OCI-LY1 (cell line): ENCODE data around the gene SEMA3C.

ENCODE experiments used
- H2AFZ ChIP-seq: fragments of 200-600 bp; sonication (generic), shearing (Covaris generic); 2 replicates; pipeline ENCODE4 v1.6.0; 2014; ENCODE audit warnings: antibody characterized with exemption, mild to moderate bottlenecking, low read length
- H3F3A ChIP-seq: fragments of 200-600 bp; sonication (generic), shearing (Covaris generic); 2 replicates; pipeline ENCODE4 v1.6.0; 2014; ENCODE audit warnings: mild to moderate bottlenecking, antibody characterized with exemption, low read length, moderate library complexity; ENCODE audit not compliant: insufficient read depth
- H3K27ac ChIP-seq: fragments of 200-600 bp; sonication (generic); 2 replicates; pipeline ENCODE4 v1.5.1; 2014; ENCODE audit warnings: low read length, mixed run types, mild to moderate bottlenecking, low read depth; ENCODE audit not compliant: poor library complexity, severe bottlenecking
- H3K27me3 ChIP-seq: fragments of 200-600 bp; sonication (generic); 2 replicates; pipeline ENCODE4 v1.6.0; 2014; ENCODE audit warnings: antibody characterized with exemption, mild to moderate bottlenecking, low read length, moderate library complexity; ENCODE audit not compliant: insufficient read depth
- H3K36me3 ChIP-seq: fragments of 200-600 bp; sonication (generic); 2 replicates; pipeline ENCODE4 v1.6.1; 2014; ENCODE audit warnings: mild to moderate bottlenecking, antibody characterized with exemption, low read length, moderate library complexity, mixed read lengths; ENCODE audit not compliant: insufficient read depth
- H3K4me1 ChIP-seq: fragments of 200-600 bp; sonication (generic); 2 replicates; pipeline ENCODE4 v1.5.1; 2014; ENCODE audit warnings: mild to moderate bottlenecking, low read length, moderate library complexity; ENCODE audit not compliant: insufficient read depth, severe bottlenecking
- H3K4me2 ChIP-seq: fragments of 200-600 bp; sonication (generic), shearing (Covaris generic); 2 replicates; pipeline ENCODE4 v1.6.1; 2014; ENCODE audit warnings: low read length
- H3K4me3 ChIP-seq: fragments of 200-600 bp; sonication (generic); 2 replicates; pipeline ENCODE4 v1.5.1; 2014; ENCODE audit warnings: low read length, low read depth, mild to moderate bottlenecking, mixed read lengths; ENCODE audit not compliant: poor library complexity, severe bottlenecking
- H3K79me2 ChIP-seq: fragments of 200-600 bp; shearing (Covaris generic); 2 replicates; pipeline ENCODE4 v1.6.1; 2016; ENCODE audit warnings: mixed run types, low read length, mixed read lengths; ENCODE audit not compliant: insufficient read depth
- H3K9ac ChIP-seq: fragments of 200-600 bp; sonication (generic), shearing (Covaris generic); 2 replicates; pipeline ENCODE4 v1.6.1; 2014; ENCODE audit warnings: mild to moderate bottlenecking, low read length, mixed read lengths
- H3K9me2 ChIP-seq: fragments of 200-600 bp; sonication (generic), shearing (Covaris generic); 2 replicates; pipeline ENCODE4 v1.6.1; 2014; ENCODE audit warnings: low read depth, mild to moderate bottlenecking, low read length, mixed read lengths
- H3K9me3 ChIP-seq: fragments of 200-600 bp; shearing (Covaris generic); 2 replicates; pipeline ENCODE4 v1.6.1; 2014; ENCODE audit warnings: low read length, mixed read lengths
- H4K20me1 ChIP-seq: fragments of 200-600 bp; sonication (generic), shearing (Covaris generic); 2 replicates; pipeline ENCODE4 v1.6.0; 2016; ENCODE audit warnings: mild to moderate bottlenecking, low read length; ENCODE audit not compliant: insufficient read depth
- EZH2 ChIP-seq: fragments of 200-600 bp; sonication (generic), shearing (Covaris generic); IDR thresholded peaks from 2 replicates; pipeline ENCODE4 v1.8.0; 2017; ENCODE audit warnings: borderline replicate concordance, mixed run types, mild to moderate bottlenecking, antibody characterized with exemption, low read length, moderate library complexity, mixed read lengths
- TF ChIP-seq, protein P1 (sequence below): fragments of 200-600 bp; sonication (generic), shearing (Covaris generic); IDR thresholded peaks from 2 replicates; pipeline ENCODE4 v1.5.1; 2017; ENCODE audit warnings: mild to moderate bottlenecking, antibody characterized with exemption, low read length, moderate library complexity, mixed read lengths

SEMA3C gene

DNA sequence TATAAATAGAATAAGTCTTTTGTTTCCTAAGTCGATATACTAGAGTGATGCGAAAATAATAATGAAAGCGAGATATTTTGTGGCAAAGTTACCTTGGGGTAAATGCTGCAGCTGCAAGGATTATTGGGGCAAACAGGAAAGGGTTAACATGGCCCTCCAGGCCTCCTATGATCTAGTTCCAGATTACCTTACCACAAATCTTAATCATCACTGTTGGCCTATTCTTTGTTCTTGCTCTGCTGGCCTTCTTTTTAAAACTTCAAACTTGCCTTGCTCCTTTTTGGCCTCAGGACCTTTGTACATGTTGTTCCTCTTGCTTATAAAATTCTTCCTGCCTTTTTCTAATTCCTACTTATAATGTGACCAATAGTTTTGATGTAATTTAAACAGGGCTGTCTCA is 81.5 kb downstream of the SEMA3C start:
- Histone ChIP-seq H3K9me3 (no peaks in the 10 kb centered on the region), H3K4me1 (no peaks in the 10 kb centered on the region), H3F3A (no peaks in the 10 kb centered on the region), H3K4me3 (no peak overlapping the region), H3K27me3 (no peaks in the 10 kb centered on the region), H3K36me3 (no peaks in the 10 kb centered on the region), H3K79me2 (no peaks in the 10 kb centered on the region), H2AFZ (no peak overlapping the region), H3K27ac (no peak overlapping the region), H3K9me2 (no peaks in the 10 kb centered on the region), H3K9ac (no peak overlapping the region), H3K4me2 (no peak overlapping the region), H4K20me1 (no peaks in the 10 kb centered on the region)
- TF ChIP-seq EZH2 = no peak
- TF ChIP-seq, protein P1, sequence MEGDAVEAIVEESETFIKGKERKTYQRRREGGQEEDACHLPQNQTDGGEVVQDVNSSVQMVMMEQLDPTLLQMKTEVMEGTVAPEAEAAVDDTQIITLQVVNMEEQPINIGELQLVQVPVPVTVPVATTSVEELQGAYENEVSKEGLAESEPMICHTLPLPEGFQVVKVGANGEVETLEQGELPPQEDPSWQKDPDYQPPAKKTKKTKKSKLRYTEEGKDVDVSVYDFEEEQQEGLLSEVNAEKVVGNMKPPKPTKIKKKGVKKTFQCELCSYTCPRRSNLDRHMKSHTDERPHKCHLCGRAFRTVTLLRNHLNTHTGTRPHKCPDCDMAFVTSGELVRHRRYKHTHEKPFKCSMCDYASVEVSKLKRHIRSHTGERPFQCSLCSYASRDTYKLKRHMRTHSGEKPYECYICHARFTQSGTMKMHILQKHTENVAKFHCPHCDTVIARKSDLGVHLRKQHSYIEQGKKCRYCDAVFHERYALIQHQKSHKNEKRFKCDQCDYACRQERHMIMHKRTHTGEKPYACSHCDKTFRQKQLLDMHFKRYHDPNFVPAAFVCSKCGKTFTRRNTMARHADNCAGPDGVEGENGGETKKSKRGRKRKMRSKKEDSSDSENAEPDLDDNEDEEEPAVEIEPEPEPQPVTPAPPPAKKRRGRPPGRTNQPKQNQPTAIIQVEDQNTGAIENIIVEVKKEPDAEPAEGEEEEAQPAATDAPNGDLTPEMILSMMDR = no peak

DNA sequence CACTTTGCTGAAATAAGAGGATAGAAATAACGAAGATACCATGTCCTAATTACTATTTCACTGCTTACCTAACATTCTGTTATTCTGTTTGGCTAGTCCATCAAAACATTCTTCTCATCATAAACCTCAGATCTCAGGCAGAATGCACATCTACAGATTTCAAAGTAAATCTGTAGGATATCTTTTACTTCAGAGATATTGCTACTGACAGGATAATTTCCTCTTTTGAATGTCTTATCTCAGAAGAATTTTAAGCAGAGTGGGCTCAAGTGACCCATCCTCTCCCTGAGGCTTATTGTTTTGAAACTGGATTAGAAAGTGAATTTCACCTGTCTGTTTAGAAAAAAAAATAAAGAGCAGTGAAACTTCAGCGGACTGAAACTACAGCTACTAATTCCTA is 83.6 kb downstream of the SEMA3C start:
- Histone ChIP-seq H3K4me1 (no peaks in the 10 kb centered on the region), H3K9ac (no peak overlapping the region), H3K9me3 (no peaks in the 10 kb centered on the region), H3K27me3 (no peaks in the 10 kb centered on the region), H3K9me2 (no peaks in the 10 kb centered on the region), H4K20me1 (no peaks in the 10 kb centered on the region), H3K36me3 (no peaks in the 10 kb centered on the region), H3F3A (no peaks in the 10 kb centered on the region), H2AFZ (no peak overlapping the region), H3K27ac (no peak overlapping the region), H3K4me2 (no peak overlapping the region), H3K79me2 (no peaks in the 10 kb centered on the region), H3K4me3 (no peak overlapping the region)
- TF ChIP-seq EZH2 = no peak
- TF ChIP-seq, protein P1 = no peak

DNA sequence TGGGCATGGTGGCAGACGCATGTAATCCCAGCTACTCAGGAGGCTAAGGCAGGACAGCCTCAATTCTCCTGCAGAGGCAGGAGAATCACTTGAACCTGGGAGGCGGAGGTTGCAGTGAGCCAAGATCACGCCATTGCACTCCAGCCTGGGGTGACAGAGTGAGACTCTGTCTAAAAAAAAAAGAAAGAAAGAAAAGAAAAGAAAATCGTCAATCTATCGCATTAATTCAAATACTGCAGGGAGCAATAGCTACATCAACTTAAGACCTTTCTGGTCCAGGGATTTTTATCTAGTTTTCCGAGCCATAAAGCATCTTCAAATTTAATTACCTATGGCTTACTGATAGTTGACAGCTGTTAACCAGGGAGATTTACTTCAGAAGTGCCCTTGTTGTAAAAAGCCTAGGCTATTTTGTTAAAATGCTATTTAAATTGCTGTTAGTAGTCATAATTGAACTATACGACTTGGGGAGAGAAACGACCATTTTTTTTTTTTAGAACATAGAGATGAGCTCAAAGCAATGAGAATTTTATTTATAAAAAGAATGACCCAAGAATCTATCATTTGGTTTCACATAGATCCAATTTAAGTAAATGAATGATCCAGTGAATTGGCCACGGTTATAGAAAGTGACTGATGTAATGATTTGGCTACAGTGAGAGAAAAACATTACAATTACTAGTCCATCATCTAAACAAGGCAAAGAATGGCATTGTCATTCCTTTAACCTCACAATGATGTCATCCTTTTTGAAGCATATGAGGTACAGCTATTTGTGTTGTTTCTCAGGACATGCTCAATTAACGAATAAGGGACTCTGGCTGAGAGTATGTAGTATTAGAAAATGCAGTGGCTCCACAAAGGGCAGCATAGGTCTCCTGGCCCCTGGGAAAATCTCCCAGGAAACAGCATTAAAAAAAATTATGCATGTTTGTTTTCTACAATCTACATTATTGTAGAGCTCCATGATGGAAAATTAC is 85.3 kb downstream of the SEMA3C start:
- no peak overlapping the region for H3K4me3 ChIP-seq
- H3K27ac ChIP-seq = no peak overlapping the region
- H3K9me3 ChIP-seq = no peaks in the 10 kb centered on the region
- H3K9ac ChIP-seq = no peak overlapping the region
- no peak overlapping the region for H3K4me2 ChIP-seq
- no peaks in the 10 kb centered on the region for H3K9me2 ChIP-seq
- H4K20me1 ChIP-seq = no peaks in the 10 kb centered on the region
- H2AFZ ChIP-seq = no peak overlapping the region
- no peaks in the 10 kb centered on the region for H3K4me1 ChIP-seq
- no peaks in the 10 kb centered on the region for H3K79me2 ChIP-seq
- no peaks in the 10 kb centered on the region for H3F3A ChIP-seq
- H3K27me3 ChIP-seq = no peaks in the 10 kb centered on the region
- H3K36me3 ChIP-seq = no peaks in the 10 kb centered on the region
- no peak for TF ChIP-seq EZH2
- TF ChIP-seq, protein P1 = no peak
